Smooth muscle cell (in vitro differentiated cells): ENCODE results near the gene CREB5. TPM values are rescaled to one million over a fixed set of nuclear protein-coding genes. Genes with fewer than 3 reads are reported as not detected.

Experiments used
- DNase-seq: peaks from one replicate; lab custom pipeline; 2025; ENCODE audit not compliant: unreplicated experiment; lab: John Stamatoyannopoulos, UW
- H2AFZ ChIP-seq: fragments of 200-600 bp; sonication (generic); 2 replicates; pipeline ENCODE4 v1.6.0; 2016; ENCODE audit warnings: antibody characterized with exemption, low read depth, mild to moderate bottlenecking
- H3F3A ChIP-seq: fragments of 200-600 bp; sonication (generic); 2 replicates; pipeline ENCODE4 v1.6.0; 2017; ENCODE audit warnings: antibody characterized with exemption, low read depth
- H3K27ac ChIP-seq: fragments of 200-600 bp; sonication (generic); 2 replicates; pipeline ENCODE4 v1.5.1; 2016; ENCODE audit warnings: low read depth, mild to moderate bottlenecking
- H3K27me3 ChIP-seq: fragments of 200-600 bp; sonication (generic); 2 replicates; pipeline ENCODE4 v1.6.1; 2016; ENCODE audit warnings: low read depth, mild to moderate bottlenecking
- H3K36me3 ChIP-seq: fragments of 200-600 bp; sonication (generic); 2 replicates; pipeline ENCODE4 v1.5.1; 2016; ENCODE audit warnings: low read depth
- H3K4me1 ChIP-seq: fragments of 200-600 bp; sonication (generic); 2 replicates; pipeline ENCODE4 v1.5.1; 2016; ENCODE audit warnings: low read depth
- H3K4me2 ChIP-seq: fragments of 200-600 bp; sonication (generic); 2 replicates; pipeline ENCODE4 v1.6.0; 2016; ENCODE audit warnings: mild to moderate bottlenecking
- H3K4me3 ChIP-seq: fragments of 200-600 bp; sonication (generic); 2 replicates; pipeline ENCODE4 v1.5.1; 2016; ENCODE audit warnings: mild to moderate bottlenecking
- H3K79me2 ChIP-seq: fragments of 200-600 bp; sonication (generic); 2 replicates; pipeline ENCODE4 v1.6.0; 2016; ENCODE audit warnings: low read depth, mild to moderate bottlenecking
- H3K9ac ChIP-seq: fragments of 200-600 bp; sonication (generic); 2 replicates; pipeline ENCODE4 v1.6.0; 2016; ENCODE audit warnings: low read depth
- H3K9me3 ChIP-seq: fragments of 200-600 bp; sonication (generic); replicated peaks from 2 replicates; pipeline ENCODE4 v1.5.1; 2016; ENCODE audit warnings: low read depth
- H4K20me1 ChIP-seq: fragments of 200-600 bp; sonication (generic); 2 replicates; pipeline ENCODE4 v1.6.0; 2016; ENCODE audit warnings: low read depth
- CTCF ChIP-seq: fragments of 200-600 bp; sonication (generic); IDR thresholded peaks from 2 replicates; pipeline ENCODE4 v1.5.1; 2017; ENCODE audit warnings: borderline replicate concordance, mild to moderate bottlenecking, antibody characterized with exemption; ENCODE audit not compliant: insufficient read depth, poor library complexity, severe bottlenecking
- WGBS: methylation state at CpG from one replicate; pipeline ENCODE4 v1.1.7; 2016; ENCODE audit warnings: low lambda C conversion rate; 5-methylcytosine and 5-hydroxymethylcytosine counted together
- polyA plus RNA-seq: library from polyadenylated mRNA; unstranded; fragments of >200 nt; fragmentation: Nextera tagmentation; extraction: Ambion mirVana; gene quantifications from 2 replicates; pipeline ENCODE4 v1.2.1, GENCODE V29; 2016
- total RNA-seq: library from RNA; depleted of rRNA; stranded (reverse); fragments of >200 nt; gene quantifications from 2 replicates; pipeline ENCODE4 v1.2.3, GENCODE V29; 2014

CREB5 gene
- total and polyA plus RNA-seq, 2 experiments from 2014 or later, result 6.2 to 18.2 TPM

- Histone ChIP-seq H3K27ac (no peak overlapping the region), H3K79me2 (no peaks in the 10 kb centered on the region), H3K4me2 (no peak overlapping the region), H2AFZ (no peak overlapping the region), H3K27me3 (peaks cover 4% of the 10 kb centered on the region), H4K20me1 (no peaks in the 10 kb centered on the region), H3K9me3 (no peaks in the 10 kb centered on the region), H3K9ac (no peak overlapping the region), H3K36me3 (no peaks in the 10 kb centered on the region), H3F3A (no peaks in the 10 kb centered on the region), H3K4me3 (no peak overlapping the region), H3K4me1 (no peaks in the 10 kb centered on the region)
- no peak for TF ChIP-seq CTCF
- WGBS, result 59% methylated on average over 3 of the region's 3 CpGs
- no peak for DNase-seq
Measured at GRCh38 chr7:28544453-28545117, 132.3 kb downstream of the CREB5 start.

- H4K20me1 ChIP-seq, result no peaks in the 10 kb centered on the region
- H3F3A ChIP-seq, result no peaks in the 10 kb centered on the region
- no peak for TF ChIP-seq CTCF
Measured at GRCh38 chr7:28546067-28546466, 133.7 kb downstream of the CREB5 start.

GRCh38 chr7:28547115-28547514 lies 134.8 kb downstream of the CREB5 start:
- Histone ChIP-seq H3K36me3 (no peaks in the 10 kb centered on the region), H2AFZ (no peak overlapping the region), H3K4me3 (no peak overlapping the region), H3K4me2 (no peak overlapping the region), H4K20me1 (no peaks in the 10 kb centered on the region), H3K79me2 (no peaks in the 10 kb centered on the region), H3K27ac (no peak overlapping the region), H3F3A (no peaks in the 10 kb centered on the region), H3K4me1 (peaks cover 7% of the 10 kb centered on the region), H3K9me3 (no peaks in the 10 kb centered on the region), H3K27me3 (peaks cover 4% of the 10 kb centered on the region), H3K9ac (no peak overlapping the region)
- WGBS, result 100% methylated on average over 3 of the region's 3 CpGs
- TF ChIP-seq CTCF, result no peak
- DNase-seq, result no peak

More at GRCh38 chr7:28546067-28546466, 133.7 kb downstream of the CREB5 start:
- no peaks in the 10 kb centered on the region for H3K9me3 ChIP-seq
- DNase-seq, result no peak
- no peak overlapping the region for H3K9ac ChIP-seq
- H3K4me2 ChIP-seq, result no peak overlapping the region
- no peak overlapping the region for H2AFZ ChIP-seq
- H3K27me3 ChIP-seq, result peaks cover 4% of the 10 kb centered on the region
- no peak overlapping the region for H3K4me3 ChIP-seq
- H3K4me1 ChIP-seq, result peaks cover 3% of the 10 kb centered on the region
- no peaks in the 10 kb centered on the region for H3K79me2 ChIP-seq
- no peaks in the 10 kb centered on the region for H3K36me3 ChIP-seq
- H3K27ac ChIP-seq, result no peak overlapping the region

- DNase-seq, result no peak
- Histone ChIP-seq H3K4me3 (no peak overlapping the region), H3K79me2 (no peaks in the 10 kb centered on the region), H3K27me3 (peaks cover 4% of the 10 kb centered on the region), H3K4me2 (no peak overlapping the region), H3K9ac (no peak overlapping the region), H3F3A (no peaks in the 10 kb centered on the region), H3K4me1 (peaks cover 7% of the 10 kb centered on the region), H4K20me1 (no peaks in the 10 kb centered on the region), H2AFZ (no peak overlapping the region), H3K36me3 (no peaks in the 10 kb centered on the region), H3K9me3 (no peaks in the 10 kb centered on the region), H3K27ac (no peak overlapping the region)
- no peak for TF ChIP-seq CTCF
- 91% methylated on average over 5 of the region's 5 CpGs for WGBS
Measured at GRCh38 chr7:28548416-28548815, 136.1 kb downstream of the CREB5 start.
